Measurements from ENCODE around the gene ACAN. TPM values are rescaled to one million over a fixed set of nuclear protein-coding genes. Genes with fewer than 3 reads are reported as not detected.

ACAN gene
- total RNA-seq, 1 experiment from 2014 or later = 1.4 TPM

DNA sequence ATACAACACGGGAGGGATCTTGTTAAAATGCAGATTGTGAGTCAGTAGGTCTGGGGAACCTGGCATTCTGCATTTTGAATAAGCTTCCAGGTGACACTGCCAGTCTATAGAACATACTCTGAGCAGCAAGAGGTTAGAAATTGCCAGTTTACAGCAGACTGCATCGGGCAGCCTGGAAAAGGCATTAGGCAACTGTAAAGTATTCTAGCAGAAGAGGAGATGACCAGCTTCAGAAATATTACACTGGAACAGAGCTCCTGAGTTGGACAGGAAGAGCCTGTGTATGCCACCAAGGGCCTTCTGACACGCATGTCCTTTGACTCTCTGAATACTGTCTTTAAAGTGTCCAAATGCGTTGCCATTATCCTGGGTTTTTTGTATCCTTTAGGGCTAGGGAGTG lies 2.5 kb upstream of the ACAN start:
- TF ChIP-seq, protein P1, sequence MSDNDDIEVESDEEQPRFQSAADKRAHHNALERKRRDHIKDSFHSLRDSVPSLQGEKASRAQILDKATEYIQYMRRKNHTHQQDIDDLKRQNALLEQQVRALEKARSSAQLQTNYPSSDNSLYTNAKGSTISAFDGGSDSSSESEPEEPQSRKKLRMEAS (CRISPR knock-in tag; IDR thresholded peaks at IDR 0.05) = no peak
- TF ChIP-seq RELA (CRISPR knock-in tag; IDR thresholded peaks at IDR 0.05; ENCODE audit: borderline replicate concordance) (no peak), NFYB (CRISPR knock-in tag; conservative IDR thresholded peaks at IDR 0.05; ENCODE audit: low read depth) (no peak), MXD4 (CRISPR knock-in tag; IDR thresholded peaks at IDR 0.05; ENCODE audit: borderline replicate concordance) (no peak), CREM (CRISPR knock-in tag; IDR thresholded peaks at IDR 0.05) (no peak), ZNF232 (CRISPR knock-in tag; IDR thresholded peaks at IDR 0.05) (no peak), TEAD1 (CRISPR knock-in tag; IDR thresholded peaks at IDR 0.05) (no peak), NFATC4 (CRISPR knock-in tag; IDR thresholded peaks at IDR 0.05) (no peak), TCF7 (CRISPR knock-in tag; IDR thresholded peaks at IDR 0.05; ENCODE audit: low read depth) (no peak), ZNF263 (CRISPR knock-in tag; IDR thresholded peaks at IDR 0.05; ENCODE audit: low read depth) (no peak), ZNF138 (CRISPR knock-in tag; conservative IDR thresholded peaks at IDR 0.05) (no peak), JAZF1 (CRISPR knock-in tag; IDR thresholded peaks at IDR 0.05) (no peak)
- TF ChIP-seq, protein P2, sequence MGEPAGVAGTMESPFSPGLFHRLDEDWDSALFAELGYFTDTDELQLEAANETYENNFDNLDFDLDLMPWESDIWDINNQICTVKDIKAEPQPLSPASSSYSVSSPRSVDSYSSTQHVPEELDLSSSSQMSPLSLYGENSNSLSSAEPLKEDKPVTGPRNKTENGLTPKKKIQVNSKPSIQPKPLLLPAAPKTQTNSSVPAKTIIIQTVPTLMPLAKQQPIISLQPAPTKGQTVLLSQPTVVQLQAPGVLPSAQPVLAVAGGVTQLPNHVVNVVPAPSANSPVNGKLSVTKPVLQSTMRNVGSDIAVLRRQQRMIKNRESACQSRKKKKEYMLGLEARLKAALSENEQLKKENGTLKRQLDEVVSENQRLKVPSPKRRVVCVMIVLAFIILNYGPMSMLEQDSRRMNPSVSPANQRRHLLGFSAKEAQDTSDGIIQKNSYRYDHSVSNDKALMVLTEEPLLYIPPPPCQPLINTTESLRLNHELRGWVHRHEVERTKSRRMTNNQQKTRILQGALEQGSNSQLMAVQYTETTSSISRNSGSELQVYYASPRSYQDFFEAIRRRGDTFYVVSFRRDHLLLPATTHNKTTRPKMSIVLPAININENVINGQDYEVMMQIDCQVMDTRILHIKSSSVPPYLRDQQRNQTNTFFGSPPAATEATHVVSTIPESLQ (CRISPR knock-in tag; IDR thresholded peaks at IDR 0.05) = no peak
- TF ChIP-seq, protein P3, sequence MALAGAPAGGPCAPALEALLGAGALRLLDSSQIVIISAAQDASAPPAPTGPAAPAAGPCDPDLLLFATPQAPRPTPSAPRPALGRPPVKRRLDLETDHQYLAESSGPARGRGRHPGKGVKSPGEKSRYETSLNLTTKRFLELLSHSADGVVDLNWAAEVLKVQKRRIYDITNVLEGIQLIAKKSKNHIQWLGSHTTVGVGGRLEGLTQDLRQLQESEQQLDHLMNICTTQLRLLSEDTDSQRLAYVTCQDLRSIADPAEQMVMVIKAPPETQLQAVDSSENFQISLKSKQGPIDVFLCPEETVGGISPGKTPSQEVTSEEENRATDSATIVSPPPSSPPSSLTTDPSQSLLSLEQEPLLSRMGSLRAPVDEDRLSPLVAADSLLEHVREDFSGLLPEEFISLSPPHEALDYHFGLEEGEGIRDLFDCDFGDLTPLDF (CRISPR knock-in tag; IDR thresholded peaks at IDR 0.05) = no peak
- TF ChIP-seq, protein P4, sequence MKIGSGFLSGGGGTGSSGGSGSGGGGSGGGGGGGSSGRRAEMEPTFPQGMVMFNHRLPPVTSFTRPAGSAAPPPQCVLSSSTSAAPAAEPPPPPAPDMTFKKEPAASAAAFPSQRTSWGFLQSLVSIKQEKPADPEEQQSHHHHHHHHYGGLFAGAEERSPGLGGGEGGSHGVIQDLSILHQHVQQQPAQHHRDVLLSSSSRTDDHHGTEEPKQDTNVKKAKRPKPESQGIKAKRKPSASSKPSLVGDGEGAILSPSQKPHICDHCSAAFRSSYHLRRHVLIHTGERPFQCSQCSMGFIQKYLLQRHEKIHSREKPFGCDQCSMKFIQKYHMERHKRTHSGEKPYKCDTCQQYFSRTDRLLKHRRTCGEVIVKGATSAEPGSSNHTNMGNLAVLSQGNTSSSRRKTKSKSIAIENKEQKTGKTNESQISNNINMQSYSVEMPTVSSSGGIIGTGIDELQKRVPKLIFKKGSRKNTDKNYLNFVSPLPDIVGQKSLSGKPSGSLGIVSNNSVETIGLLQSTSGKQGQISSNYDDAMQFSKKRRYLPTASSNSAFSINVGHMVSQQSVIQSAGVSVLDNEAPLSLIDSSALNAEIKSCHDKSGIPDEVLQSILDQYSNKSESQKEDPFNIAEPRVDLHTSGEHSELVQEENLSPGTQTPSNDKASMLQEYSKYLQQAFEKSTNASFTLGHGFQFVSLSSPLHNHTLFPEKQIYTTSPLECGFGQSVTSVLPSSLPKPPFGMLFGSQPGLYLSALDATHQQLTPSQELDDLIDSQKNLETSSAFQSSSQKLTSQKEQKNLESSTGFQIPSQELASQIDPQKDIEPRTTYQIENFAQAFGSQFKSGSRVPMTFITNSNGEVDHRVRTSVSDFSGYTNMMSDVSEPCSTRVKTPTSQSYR (CRISPR knock-in tag; IDR thresholded peaks at IDR 0.05) = no peak
- TF ChIP-seq, protein P5, sequence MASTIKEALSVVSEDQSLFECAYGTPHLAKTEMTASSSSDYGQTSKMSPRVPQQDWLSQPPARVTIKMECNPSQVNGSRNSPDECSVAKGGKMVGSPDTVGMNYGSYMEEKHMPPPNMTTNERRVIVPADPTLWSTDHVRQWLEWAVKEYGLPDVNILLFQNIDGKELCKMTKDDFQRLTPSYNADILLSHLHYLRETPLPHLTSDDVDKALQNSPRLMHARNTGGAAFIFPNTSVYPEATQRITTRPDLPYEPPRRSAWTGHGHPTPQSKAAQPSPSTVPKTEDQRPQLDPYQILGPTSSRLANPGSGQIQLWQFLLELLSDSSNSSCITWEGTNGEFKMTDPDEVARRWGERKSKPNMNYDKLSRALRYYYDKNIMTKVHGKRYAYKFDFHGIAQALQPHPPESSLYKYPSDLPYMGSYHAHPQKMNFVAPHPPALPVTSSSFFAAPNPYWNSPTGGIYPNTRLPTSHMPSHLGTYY (CRISPR knock-in tag; IDR thresholded peaks at IDR 0.05) = no peak
- TF ChIP-seq, protein P6, sequence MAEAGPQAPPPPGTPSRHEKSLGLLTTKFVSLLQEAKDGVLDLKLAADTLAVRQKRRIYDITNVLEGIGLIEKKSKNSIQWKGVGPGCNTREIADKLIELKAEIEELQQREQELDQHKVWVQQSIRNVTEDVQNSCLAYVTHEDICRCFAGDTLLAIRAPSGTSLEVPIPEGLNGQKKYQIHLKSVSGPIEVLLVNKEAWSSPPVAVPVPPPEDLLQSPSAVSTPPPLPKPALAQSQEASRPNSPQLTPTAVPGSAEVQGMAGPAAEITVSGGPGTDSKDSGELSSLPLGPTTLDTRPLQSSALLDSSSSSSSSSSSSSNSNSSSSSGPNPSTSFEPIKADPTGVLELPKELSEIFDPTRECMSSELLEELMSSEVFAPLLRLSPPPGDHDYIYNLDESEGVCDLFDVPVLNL (CRISPR knock-in tag; IDR thresholded peaks at IDR 0.05; ENCODE audit: borderline replicate concordance, low read depth) = no peak
- TF ChIP-seq, protein P7, sequence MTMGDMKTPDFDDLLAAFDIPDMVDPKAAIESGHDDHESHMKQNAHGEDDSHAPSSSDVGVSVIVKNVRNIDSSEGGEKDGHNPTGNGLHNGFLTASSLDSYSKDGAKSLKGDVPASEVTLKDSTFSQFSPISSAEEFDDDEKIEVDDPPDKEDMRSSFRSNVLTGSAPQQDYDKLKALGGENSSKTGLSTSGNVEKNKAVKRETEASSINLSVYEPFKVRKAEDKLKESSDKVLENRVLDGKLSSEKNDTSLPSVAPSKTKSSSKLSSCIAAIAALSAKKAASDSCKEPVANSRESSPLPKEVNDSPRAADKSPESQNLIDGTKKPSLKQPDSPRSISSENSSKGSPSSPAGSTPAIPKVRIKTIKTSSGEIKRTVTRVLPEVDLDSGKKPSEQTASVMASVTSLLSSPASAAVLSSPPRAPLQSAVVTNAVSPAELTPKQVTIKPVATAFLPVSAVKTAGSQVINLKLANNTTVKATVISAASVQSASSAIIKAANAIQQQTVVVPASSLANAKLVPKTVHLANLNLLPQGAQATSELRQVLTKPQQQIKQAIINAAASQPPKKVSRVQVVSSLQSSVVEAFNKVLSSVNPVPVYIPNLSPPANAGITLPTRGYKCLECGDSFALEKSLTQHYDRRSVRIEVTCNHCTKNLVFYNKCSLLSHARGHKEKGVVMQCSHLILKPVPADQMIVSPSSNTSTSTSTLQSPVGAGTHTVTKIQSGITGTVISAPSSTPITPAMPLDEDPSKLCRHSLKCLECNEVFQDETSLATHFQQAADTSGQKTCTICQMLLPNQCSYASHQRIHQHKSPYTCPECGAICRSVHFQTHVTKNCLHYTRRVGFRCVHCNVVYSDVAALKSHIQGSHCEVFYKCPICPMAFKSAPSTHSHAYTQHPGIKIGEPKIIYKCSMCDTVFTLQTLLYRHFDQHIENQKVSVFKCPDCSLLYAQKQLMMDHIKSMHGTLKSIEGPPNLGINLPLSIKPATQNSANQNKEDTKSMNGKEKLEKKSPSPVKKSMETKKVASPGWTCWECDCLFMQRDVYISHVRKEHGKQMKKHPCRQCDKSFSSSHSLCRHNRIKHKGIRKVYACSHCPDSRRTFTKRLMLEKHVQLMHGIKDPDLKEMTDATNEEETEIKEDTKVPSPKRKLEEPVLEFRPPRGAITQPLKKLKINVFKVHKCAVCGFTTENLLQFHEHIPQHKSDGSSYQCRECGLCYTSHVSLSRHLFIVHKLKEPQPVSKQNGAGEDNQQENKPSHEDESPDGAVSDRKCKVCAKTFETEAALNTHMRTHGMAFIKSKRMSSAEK (CRISPR knock-in tag; IDR thresholded peaks at IDR 0.05; ENCODE audit: borderline replicate concordance) = no peak
- TF ChIP-seq, protein P8, sequence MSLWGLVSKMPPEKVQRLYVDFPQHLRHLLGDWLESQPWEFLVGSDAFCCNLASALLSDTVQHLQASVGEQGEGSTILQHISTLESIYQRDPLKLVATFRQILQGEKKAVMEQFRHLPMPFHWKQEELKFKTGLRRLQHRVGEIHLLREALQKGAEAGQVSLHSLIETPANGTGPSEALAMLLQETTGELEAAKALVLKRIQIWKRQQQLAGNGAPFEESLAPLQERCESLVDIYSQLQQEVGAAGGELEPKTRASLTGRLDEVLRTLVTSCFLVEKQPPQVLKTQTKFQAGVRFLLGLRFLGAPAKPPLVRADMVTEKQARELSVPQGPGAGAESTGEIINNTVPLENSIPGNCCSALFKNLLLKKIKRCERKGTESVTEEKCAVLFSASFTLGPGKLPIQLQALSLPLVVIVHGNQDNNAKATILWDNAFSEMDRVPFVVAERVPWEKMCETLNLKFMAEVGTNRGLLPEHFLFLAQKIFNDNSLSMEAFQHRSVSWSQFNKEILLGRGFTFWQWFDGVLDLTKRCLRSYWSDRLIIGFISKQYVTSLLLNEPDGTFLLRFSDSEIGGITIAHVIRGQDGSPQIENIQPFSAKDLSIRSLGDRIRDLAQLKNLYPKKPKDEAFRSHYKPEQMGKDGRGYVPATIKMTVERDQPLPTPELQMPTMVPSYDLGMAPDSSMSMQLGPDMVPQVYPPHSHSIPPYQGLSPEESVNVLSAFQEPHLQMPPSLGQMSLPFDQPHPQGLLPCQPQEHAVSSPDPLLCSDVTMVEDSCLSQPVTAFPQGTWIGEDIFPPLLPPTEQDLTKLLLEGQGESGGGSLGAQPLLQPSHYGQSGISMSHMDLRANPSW (CRISPR knock-in tag; conservative IDR thresholded peaks at IDR 0.05; ENCODE audit: low read depth) = no peak
- no peak for DNase-seq (ENCODE audit: low spot score)
- Mint-ChIP-seq H3K9me3 (no peaks in the 10 kb centered on the region), H3K27me3 (ENCODE audit: low read depth) (peaks cover 74% of the 10 kb centered on the region), H3K27ac (no peak overlapping the region), H3K36me3 (no peaks in the 10 kb centered on the region), H3K4me1 (peaks cover 11% of the 10 kb centered on the region), H3K4me3 (no peak overlapping the region)
- ATAC-seq = no peak
- ChIA-PET POLR2A (no interaction called here), CTCF (no interaction called here)

All from WTC11 (cell line).